ENCODE results near the gene SEC22A. TPM values are rescaled to one million over a fixed set of nuclear protein-coding genes. Genes with fewer than 3 reads are reported as not detected.

Gene SEC22A
- total and polyA plus RNA-seq, 2 experiments from 2014 or later: 16.0 to 21.9 TPM

GRCh38 chr3:123275691-123276090 lies 73.9 kb downstream of the SEC22A start:
- 80% methylated on average over 3 of the region's 3 CpGs for WGBS (ENCODE audit: low lambda C conversion rate, missing lambda C conversion rate)
- TF ChIP-seq EZH2 (IDR thresholded peaks at IDR 0.05; ENCODE audit: borderline replicate concordance) (no peak), CTCF (IDR thresholded peaks at IDR 0.05; ENCODE audit: poor library complexity) (no peak), EZH2phosphoT487 (IDR thresholded peaks at IDR 0.05; ENCODE audit: low read depth, severe bottlenecking, unreplicated experiment) (no peak)
- H3K4me3 ChIP-seq: no peak overlapping the region
- no peaks in the 10 kb centered on the region for H3K4me1 ChIP-seq (ENCODE audit: insufficient read depth)
- H3K79me2 ChIP-seq: no peaks in the 10 kb centered on the region
- H3K9me2 ChIP-seq (replicated peaks; ENCODE audit: insufficient read depth): no peaks in the 10 kb centered on the region
- H3K4me2 ChIP-seq: no peak overlapping the region
- no peaks in the 10 kb centered on the region for H4K20me1 ChIP-seq (ENCODE audit: insufficient read depth, poor library complexity, severe bottlenecking)
- H3K27ac ChIP-seq: no peak overlapping the region
- H3K9me3 ChIP-seq (ENCODE audit: low read depth): no peaks in the 10 kb centered on the region
- no peaks in the 10 kb centered on the region for H3K27me3 ChIP-seq
- H3K36me3 ChIP-seq (replicated peaks; ENCODE audit: insufficient read depth, low read depth): no peaks in the 10 kb centered on the region
- no peak overlapping the region for H2AFZ ChIP-seq
- DNase-seq (ENCODE audit: low spot score): no peak

GRCh38 chr3:123276346-123277006 lies 74.7 kb downstream of the SEC22A start:
- Histone ChIP-seq H2AFZ (no peak overlapping the region), H4K20me1 (ENCODE audit: insufficient read depth, poor library complexity, severe bottlenecking) (no peaks in the 10 kb centered on the region), H3K4me2 (no peak overlapping the region), H3K36me3 (replicated peaks; ENCODE audit: insufficient read depth, low read depth) (no peaks in the 10 kb centered on the region), H3K4me1 (ENCODE audit: insufficient read depth) (no peaks in the 10 kb centered on the region), H3K9me2 (replicated peaks; ENCODE audit: insufficient read depth) (no peaks in the 10 kb centered on the region), H3K27ac (no peak overlapping the region), H3K9me3 (ENCODE audit: low read depth) (no peaks in the 10 kb centered on the region), H3K27me3 (no peaks in the 10 kb centered on the region), H3K79me2 (no peaks in the 10 kb centered on the region), H3K4me3 (no peak overlapping the region)
- DNase-seq (ENCODE audit: low spot score): no peak
- WGBS (ENCODE audit: low lambda C conversion rate, missing lambda C conversion rate): 86% methylated on average over 10 of the region's 10 CpGs
- TF ChIP-seq EZH2phosphoT487 (IDR thresholded peaks at IDR 0.05; ENCODE audit: low read depth, severe bottlenecking, unreplicated experiment) (no peak), EZH2 (IDR thresholded peaks at IDR 0.05; ENCODE audit: borderline replicate concordance) (no peak), CTCF (IDR thresholded peaks at IDR 0.05; ENCODE audit: poor library complexity) (no peak)

DNA sequence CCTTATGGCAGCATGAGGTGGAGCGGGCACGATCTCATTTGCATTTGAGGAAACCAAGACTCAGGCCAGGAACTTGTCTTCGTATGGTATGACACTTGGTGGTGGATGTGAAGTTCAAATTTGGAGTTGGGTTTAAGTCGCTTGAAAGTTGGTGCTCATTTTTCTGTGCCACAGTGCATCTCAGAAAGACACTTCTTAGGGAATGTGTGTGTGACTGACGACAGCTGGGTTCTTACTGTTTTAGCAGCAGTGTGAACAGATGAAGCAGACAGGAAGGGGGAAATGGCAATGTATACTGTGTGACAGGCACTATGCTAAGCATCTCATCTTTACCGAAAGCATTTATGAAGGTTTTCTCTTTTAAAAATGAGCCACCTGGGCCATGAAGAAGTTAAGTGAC lies 75.4 kb downstream of the SEC22A start:
- H3K79me2 ChIP-seq: no peaks in the 10 kb centered on the region
- 88% methylated on average over 6 of the region's 6 CpGs for WGBS (ENCODE audit: low lambda C conversion rate, missing lambda C conversion rate)
- no peak for TF ChIP-seq EZH2phosphoT487 (IDR thresholded peaks at IDR 0.05; ENCODE audit: low read depth, severe bottlenecking, unreplicated experiment)
- TF ChIP-seq CTCF (IDR thresholded peaks at IDR 0.05; ENCODE audit: poor library complexity): no peak
- TF ChIP-seq EZH2 (IDR thresholded peaks at IDR 0.05; ENCODE audit: borderline replicate concordance): no peak
- H3K27me3 ChIP-seq: no peaks in the 10 kb centered on the region
- H3K36me3 ChIP-seq (replicated peaks; ENCODE audit: insufficient read depth, low read depth): no peaks in the 10 kb centered on the region
- no peak overlapping the region for H3K4me2 ChIP-seq
- H3K27ac ChIP-seq: no peak overlapping the region
- no peak for DNase-seq (ENCODE audit: low spot score)
- no peaks in the 10 kb centered on the region for H4K20me1 ChIP-seq (ENCODE audit: insufficient read depth, poor library complexity, severe bottlenecking)
- no peaks in the 10 kb centered on the region for H3K4me1 ChIP-seq (ENCODE audit: insufficient read depth)
- no peak overlapping the region for H2AFZ ChIP-seq
- no peaks in the 10 kb centered on the region for H3K9me2 ChIP-seq (replicated peaks; ENCODE audit: insufficient read depth)
- H3K4me3 ChIP-seq: no peak overlapping the region
- no peaks in the 10 kb centered on the region for H3K9me3 ChIP-seq (ENCODE audit: low read depth)

All from hepatocyte (in vitro differentiated cells).